IMR-90 (cell line): Measurements from ENCODE around the gene IL19. TPM values are rescaled to one million over a fixed set of nuclear protein-coding genes. Genes with fewer than 3 reads are reported as not detected.

Source experiments
- ATAC-seq: fragments of 200-7000 bp; cut with Tn5 transposase; 2 replicates; pipeline ENCODE4 v1.9.1; 2020; ENCODE audit warnings: low read depth, mild to moderate bottlenecking, moderate library complexity
- BruUV-seq: library from RNA; stranded (reverse); fragments of 400-500 nt; replicated peaks from 2 replicates; lab custom pipeline; 2021; lab: Mats Ljungman, UMichigan
- CTCF ChIA-PET: fragments of 300-600 bp; formaldehyde crosslinking; extraction: SDS; loops from one replicate; lab custom pipeline; 2021; ENCODE audit warnings: antibody characterized with exemption; lab: Yijun Ruan, JAX
- POLR2A ChIA-PET: fragments of 300-600 bp; sonication (Branson Sonifier 250); formaldehyde crosslinking; loops from one replicate; lab custom pipeline; 2022; ENCODE audit warnings: antibody characterized with exemption; ENCODE audit not compliant: unreplicated experiment; lab: Charles Lee
- DNase-seq: peaks from one replicate; pipeline ENCODE4 v3.0.0; 2013
- H2AFZ ChIP-seq: replicated peaks from 2 replicates; pipeline ENCODE3; 2013; ENCODE audit warnings: low read length, mild to moderate bottlenecking; ENCODE audit not compliant: poor library complexity
- H2AK5ac ChIP-seq: 2 replicates; pipeline ENCODE4 v1.6.1; 2013; ENCODE audit warnings: low read depth, low read length, inconsistent platforms
- H2AK9ac ChIP-seq: replicated peaks from 2 replicates; pipeline ENCODE3; 2013; ENCODE audit warnings: mild to moderate bottlenecking, low read depth, low read length, moderate library complexity; ENCODE audit not compliant: poor library complexity
- H2BK120ac ChIP-seq: 2 replicates; pipeline ENCODE4 v1.6.1; 2013; ENCODE audit warnings: low read depth, low read length, inconsistent platforms
- H2BK15ac ChIP-seq: 3 replicates; pipeline ENCODE4 v1.6.1; 2013; ENCODE audit warnings: low read depth, low read length, inconsistent platforms
- H2BK20ac ChIP-seq: 2 replicates; pipeline ENCODE4 v1.6.1; 2013; ENCODE audit warnings: low read depth, mild to moderate bottlenecking, inconsistent platforms, low read length, moderate library complexity
- H2BK5ac ChIP-seq: 2 replicates; pipeline ENCODE4 v1.6.1; 2013; ENCODE audit warnings: mild to moderate bottlenecking, low read depth, low read length, inconsistent platforms; ENCODE audit not compliant: poor library complexity, severe bottlenecking
- H3K14ac ChIP-seq: replicated peaks from 2 replicates; pipeline ENCODE4 v1.6.1; 2013; ENCODE audit warnings: low read depth, low read length, inconsistent platforms
- H3K18ac ChIP-seq: 2 replicates; pipeline ENCODE4 v1.6.1; 2013; ENCODE audit warnings: low read depth, low read length, control low read depth
- H3K23ac ChIP-seq: 2 replicates; pipeline ENCODE4 v1.6.1; 2013; ENCODE audit warnings: low read depth, low read length, inconsistent platforms
- H3K27ac ChIP-seq: 2 replicates; pipeline ENCODE4 v1.5.1; 2013; ENCODE audit warnings: mild to moderate bottlenecking, control low read depth, low read length; ENCODE audit not compliant: insufficient read depth
- H3K27me3 ChIP-seq: 2 replicates; pipeline ENCODE4 v1.6.1; 2013; ENCODE audit warnings: low read length; ENCODE audit not compliant: control insufficient read depth, insufficient read depth
- H3K36me3 ChIP-seq: 2 replicates; pipeline ENCODE4 v1.6.1; 2013; ENCODE audit warnings: low read length, mixed read lengths; ENCODE audit not compliant: control insufficient read depth, insufficient read depth
- H3K4ac ChIP-seq: 2 replicates; pipeline ENCODE4 v1.6.1; 2013; ENCODE audit warnings: low read depth, low read length, inconsistent platforms
- H3K4me1 ChIP-seq: 2 replicates; pipeline ENCODE4 v1.6.1; 2013; ENCODE audit warnings: low read length, mixed read lengths; ENCODE audit not compliant: control insufficient read depth, insufficient read depth
- H3K4me2 ChIP-seq: 2 replicates; pipeline ENCODE4 v1.6.1; 2013; ENCODE audit warnings: low read depth, mild to moderate bottlenecking, control low read depth, low read length, moderate library complexity
- H3K4me3 ChIP-seq: 2 replicates; pipeline ENCODE4 v1.5.1; 2013; ENCODE audit warnings: low read depth, mild to moderate bottlenecking, control low read depth, low read length, moderate library complexity; ENCODE audit not compliant: insufficient read depth
- H3K56ac ChIP-seq: 2 replicates; pipeline ENCODE4 v1.6.1; 2013; ENCODE audit warnings: low read length, inconsistent platforms; ENCODE audit not compliant: insufficient read depth; ENCODE audit errors: extremely low read depth
- H3K79me1 ChIP-seq, 2 experiments: 2 replicates each; pipeline ENCODE4 v1.6.1; 2013; ENCODE audit warnings: low read length in 2 of 2, inconsistent platforms in 1 of 2, low read depth in 1 of 2
- H3K9ac ChIP-seq: 2 replicates; pipeline ENCODE4 v1.6.1; 2013; ENCODE audit warnings: low read depth, low read length, control low read depth
- H3K9me1 ChIP-seq: 2 replicates; pipeline ENCODE4 v1.6.1; 2013; ENCODE audit warnings: low read length, inconsistent platforms; ENCODE audit not compliant: insufficient read depth
- H3K9me3 ChIP-seq: 2 replicates; pipeline ENCODE4 v1.6.1; 2013; ENCODE audit warnings: low read length; ENCODE audit not compliant: control insufficient read depth, insufficient read depth
- H4K20me1 ChIP-seq: 2 replicates; pipeline ENCODE4 v1.6.1; 2013; ENCODE audit warnings: low read length, inconsistent platforms; ENCODE audit not compliant: insufficient read depth
- H4K5ac ChIP-seq: 2 replicates; pipeline ENCODE4 v1.6.1; 2013; ENCODE audit warnings: mild to moderate bottlenecking, low read depth, low read length, control low read depth
- H4K8ac ChIP-seq, 2 experiments: 2 replicates each; pipeline ENCODE4 v1.6.1; 2013; ENCODE audit warnings: low read depth in 2 of 2, low read length in 2 of 2, control low read depth in 1 of 2, inconsistent platforms in 1 of 2
- H4K91ac ChIP-seq: 2 replicates; pipeline ENCODE4 v1.6.1; 2013; ENCODE audit warnings: low read depth, low read length, inconsistent platforms; ENCODE audit not compliant: insufficient read depth
- CHD1 ChIP-seq: IDR thresholded peaks from 2 replicates; pipeline ENCODE4 v1.6.1; 2012; ENCODE audit warnings: low read depth, low read length, improper control_type of control experiment
- FOS ChIP-seq: fragments of 150-350 bp; IDR thresholded peaks from 2 replicates; pipeline ENCODE4 v1.6.1; 2016; ENCODE audit warnings: low read depth, low read length
- MAZ ChIP-seq: IDR thresholded peaks from 2 replicates; pipeline ENCODE4 v1.6.1; 2012; ENCODE audit warnings: low read depth, mild to moderate bottlenecking, low read length, improper control_type of control experiment, moderate library complexity, borderline replicate concordance
- WGBS, 2 experiments: methylation state at CpG; one replicate each; pipeline versions ENCODE4 v1.1.5 to v1.1.7; 2013; ENCODE audit warnings: missing lambda C conversion rate in 2 of 2; ENCODE audit not compliant: insufficient read length in 1 of 2; ENCODE audit errors: extremely low coverage in 2 of 2; 5-methylcytosine and 5-hydroxymethylcytosine counted together
- dilution Hi-C: fragments of 300-500 bp; cut with HindIII; formaldehyde crosslinking; loops from one replicate; pipeline ENCODE4 v1.14.3; 2018; ENCODE audit warnings: low sequenced_read_pairs; ENCODE audit not compliant: unreplicated experiment
- in situ Hi-C: fragments of 300-500 bp; cut with MboI; formaldehyde crosslinking; loops from 3 replicates; pipeline ENCODE4 v1.14.3; 2019; ENCODE audit warnings: low sequenced_read_pairs, inconsistent platforms, mixed read lengths
- intact Hi-C: fragments of 100-400 bp; cut with micrococcal nuclease; formaldehyde crosslinking; loops from 2 replicates; pipeline ENCODE4 v1.10.0; 2022
- polyA plus RNA-seq, 3 experiments: library from polyadenylated mRNA; depleted of rRNA; stranded (reverse); fragments of >200 nt; gene quantifications; 2 replicates each; pipeline ENCODE4 v1.2.3, GENCODE V29; 2012; ENCODE audit warnings: low replicate concordance in 1 of 3
- total RNA-seq: library from RNA; depleted of rRNA; stranded (reverse); fragments of >200 nt; gene quantifications from 2 replicates; pipeline ENCODE4 v1.2.3, GENCODE V29; 2012

Gene IL19
- total and polyA plus RNA-seq, 2 of the 4 experiments (the other 2 are of a cell fraction), result not detected

GRCh38 chr1:206839857-206840256 lies 69.3 kb downstream of the IL19 start:
- Histone ChIP-seq H3K27ac (no peak overlapping the region), H3K27me3 (no peaks in the 10 kb centered on the region; the same call in 1 of the 2 replicates), H4K5ac (peak overlapping the region; percentile 88; the same call in 1 of the 2 replicates), H3K18ac (peak overlapping the region; percentile 93), H3K56ac (no peak overlapping the region), H3K4me2 (no peak overlapping the region), H4K91ac (peak overlapping the region; percentile 63), H2AFZ (peak overlapping the region; percentile 78), H2BK15ac (peak overlapping the region; percentile 66; the same call in 1 of the 3 replicates), H2BK120ac (peak overlapping the region; percentile 75), H2AK5ac (peak overlapping the region; percentile 77; the same call in 1 of the 2 replicates), H2BK5ac (peak overlapping the region; percentile 67), H3K23ac (peak overlapping the region; percentile 66; the same call in 1 of the 2 replicates), H3K9ac (no peak overlapping the region), H3K9me1 (peaks cover 11% of the 10 kb centered on the region), H3K79me1 (no peaks in the 10 kb centered on the region), H3K9me3 (no peaks in the 10 kb centered on the region), H2AK9ac (no peak overlapping the region), H3K4me1 (peaks cover 10% of the 10 kb centered on the region), H3K4ac (peak overlapping the region; percentile 72), H4K8ac (peak overlapping the region in 1 of 2 experiments; percentile 85; a peak in 1 of 4 replicates), H3K4me3 (no peak overlapping the region), H4K20me1 (no peaks in the 10 kb centered on the region), H3K36me3 (no peaks in the 10 kb centered on the region), H2BK20ac (peak overlapping the region; percentile 90), H3K14ac (peak overlapping the region; percentile 73; the same call in 1 of the 2 replicates)
- DNase-seq (peak; percentile 71), ATAC-seq (peak; percentile 87)
- in situ Hi-C loops, result no loop called here
- ChIA-PET POLR2A (no interaction called here), CTCF (no interaction called here)
- intact Hi-C loops, result loop anchor here (1.0 kb wide), 1 partner anchor 8 kb away; no protein-coding TSS in a partner anchor
- no TSS peak for BruUV-seq
- dilution Hi-C loops, result no loop called here
- TF ChIP-seq FOS (peak; percentile 29; the same call in 1 of the 2 replicates), MAZ (peak; percentile 39; the same call in 1 of the 2 replicates), CHD1 (no peak)
- 76% methylated on average over 5 of the region's 7 CpGs; no CpG with 5 or more reads in 1 of the 2 experiments for WGBS, 2 experiments
